ENCODE measurements around the gene MYBPC2. TPM values are rescaled to one million over a fixed set of nuclear protein-coding genes. Genes with fewer than 3 reads are reported as not detected.

MYBPC2 gene
- total RNA-seq, 1 donor from 2014 or later: not detected

GRCh38 chr19:50406156-50406820 lies 26.4 kb upstream of the MYBPC2 start:
- H3K4me1 ChIP-seq: no peaks in the 10 kb centered on the region
- no peak overlapping the region for H3K27ac ChIP-seq (replicated peaks)
- H3K27me3 ChIP-seq (ENCODE audit: low read depth): no peaks in the 10 kb centered on the region
- intact Hi-C loops (cut with micrococcal nuclease): no loop called here
- no peak for TF ChIP-seq CTCF (IDR thresholded peaks at IDR 0.05; ENCODE audit: borderline replicate concordance)
- no peak overlapping the region for H3K4me3 ChIP-seq
- H3K36me3 ChIP-seq: peaks cover 43% of the 10 kb centered on the region
- no peaks in the 10 kb centered on the region for H3K9me3 ChIP-seq (replicated peaks)
- no peak for DNase-seq

DNA sequence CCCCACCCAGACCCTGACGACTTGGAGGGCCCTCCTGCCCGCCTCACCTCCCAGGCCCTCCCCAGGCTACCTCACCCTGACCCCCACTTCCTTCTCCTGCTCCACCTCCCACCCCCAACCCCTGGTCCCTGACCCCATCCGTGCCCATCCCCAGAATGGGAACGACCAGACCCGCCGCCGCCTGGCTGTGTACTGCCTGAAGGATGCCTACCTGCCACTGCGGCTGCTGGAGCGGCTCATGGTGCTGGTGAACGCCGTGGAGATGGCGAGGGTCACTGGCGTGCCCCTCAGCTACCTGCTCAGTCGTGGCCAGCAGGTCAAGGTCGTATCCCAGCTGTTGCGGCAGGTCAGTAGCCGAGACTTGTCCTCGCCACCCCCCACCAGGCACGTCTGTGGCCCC lies 25.9 kb upstream of the MYBPC2 start:
- no peak for DNase-seq
- Histone ChIP-seq H3K4me1 (no peaks in the 10 kb centered on the region), H3K9me3 (replicated peaks) (no peaks in the 10 kb centered on the region), H3K27ac (replicated peaks) (no peak overlapping the region), H3K36me3 (peaks cover 40% of the 10 kb centered on the region), H3K27me3 (ENCODE audit: low read depth) (no peaks in the 10 kb centered on the region), H3K4me3 (no peak overlapping the region)
- intact Hi-C loops (cut with micrococcal nuclease): no loop called here
- no peak for TF ChIP-seq CTCF (IDR thresholded peaks at IDR 0.05; ENCODE audit: borderline replicate concordance)

- no peak for DNase-seq
- no peak for TF ChIP-seq CTCF (IDR thresholded peaks at IDR 0.05; ENCODE audit: borderline replicate concordance)
- Histone ChIP-seq H3K4me1 (no peaks in the 10 kb centered on the region), H3K4me3 (no peak overlapping the region), H3K27me3 (ENCODE audit: low read depth) (no peaks in the 10 kb centered on the region), H3K9me3 (replicated peaks) (no peaks in the 10 kb centered on the region), H3K36me3 (peaks cover 21% of the 10 kb centered on the region), H3K27ac (replicated peaks) (no peak overlapping the region)
- intact Hi-C loops (cut with micrococcal nuclease): no loop called here
These were observed 23.3 kb upstream of the MYBPC2 start for GRCh38 chr19:50409347-50409746.

GRCh38 chr19:50410109-50410508 lies 22.6 kb upstream of the MYBPC2 start:
- Histone ChIP-seq H3K27ac (replicated peaks) (no peak overlapping the region), H3K4me1 (peaks cover 5% of the 10 kb centered on the region), H3K9me3 (replicated peaks) (no peaks in the 10 kb centered on the region), H3K4me3 (no peak overlapping the region), H3K36me3 (peaks cover 21% of the 10 kb centered on the region), H3K27me3 (ENCODE audit: low read depth) (no peaks in the 10 kb centered on the region)
- intact Hi-C loops (cut with micrococcal nuclease): loop anchor here (10.0 kb wide), 1 partner anchor 45 kb away; the partner anchor contains the start of gene NAPSA
- no peak for DNase-seq
- no peak for TF ChIP-seq CTCF (IDR thresholded peaks at IDR 0.05; ENCODE audit: borderline replicate concordance)

- no peak for TF ChIP-seq CTCF (IDR thresholded peaks at IDR 0.05; ENCODE audit: borderline replicate concordance)
- H3K4me3 ChIP-seq: no peak overlapping the region
- peaks cover 13% of the 10 kb centered on the region for H3K36me3 ChIP-seq
- H3K27me3 ChIP-seq (ENCODE audit: low read depth): peaks cover 6% of the 10 kb centered on the region
- peaks cover 5% of the 10 kb centered on the region for H3K4me1 ChIP-seq
- H3K9me3 ChIP-seq (replicated peaks): no peaks in the 10 kb centered on the region
- DNase-seq: no peak
- intact Hi-C loops (cut with micrococcal nuclease): loop anchor here (10.0 kb wide), 1 partner anchor 48 kb away; the partner anchor contains the start of gene NAPSA
- H3K27ac ChIP-seq (replicated peaks): no peak overlapping the region
These were observed 20.3 kb upstream of the MYBPC2 start for GRCh38 chr19:50412419-50412818.
